K562 (cell line): Measurements from ENCODE around the gene PRKD2. TPM values are rescaled to one million over a fixed set of nuclear protein-coding genes. Genes with fewer than 3 reads are reported as not detected.

Source experiments
- ARNT ChIP-seq, 2 experiments: fragments of 450-650 bp; IDR thresholded peaks; 2 replicates each; pipeline ENCODE4 v1.6.1; 2016; ENCODE audit warnings: mild to moderate bottlenecking in 1 of 2
- ATF7 ChIP-seq: fragments of 450-650 bp; IDR thresholded peaks from 2 replicates; pipeline ENCODE4 v1.7.1; 2014; ENCODE audit warnings: mild to moderate bottlenecking, moderate library complexity
- CBX3 ChIP-seq, 2 experiments: IDR thresholded peaks; 1 replicate in 1 of 2; 2 replicates in 1 of 2; pipeline ENCODE4 v1.6.1; 2012; ENCODE audit warnings: inconsistent platforms in 2 of 2, low read length in 2 of 2, borderline replicate concordance in 1 of 2, control low read depth in 1 of 2
- CHD4 ChIP-seq: fragments of 200-600 bp; sonication (generic); IDR thresholded peaks from 3 replicates; pipeline ENCODE4 v1.6.1; 2012; ENCODE audit warnings: low read depth, mild to moderate bottlenecking, mixed read lengths, low read length, inconsistent platforms; ENCODE audit not compliant: insufficient read depth, insufficient replicate concordance, poor library complexity, severe bottlenecking
- CSDE1 ChIP-seq, 2 experiments: fragments of 450-650 bp; IDR thresholded peaks; 2 replicates each; pipeline ENCODE4 v1.6.1; 2016; ENCODE audit warnings: mild to moderate bottlenecking in 1 of 2
- MCM2 ChIP-seq: fragments of 450-650 bp; IDR thresholded peaks from 2 replicates; pipeline ENCODE4 v1.6.1; 2017; ENCODE audit warnings: low read depth, mild to moderate bottlenecking
- MXI1 ChIP-seq: IDR thresholded peaks from 2 replicates; pipeline ENCODE4 v1.6.1; 2011; ENCODE audit warnings: low read depth, mild to moderate bottlenecking, improper control_type of control experiment, low read length
- NCOR1 ChIP-seq: fragments of 450-650 bp; IDR thresholded peaks from 2 replicates; pipeline ENCODE4 v1.6.1; 2016; ENCODE audit warnings: mild to moderate bottlenecking, moderate library complexity
- NR4A1 ChIP-seq, 2 experiments: fragments of 250-450 bp in 1 of 2; fragments of 450-650 bp in 1 of 2; sonication (Bioruptor Pico) in 1 of 2; IDR thresholded peaks; 2 replicates each; pipeline versions ENCODE4 v1.4.0 to v1.6.1; 2016 to 2020; ENCODE audit warnings: mild to moderate bottlenecking in 2 of 2, missing compliant biosample characterization in 1 of 2, missing genetic modification characterization in 1 of 2, moderate library complexity in 1 of 2
- PHTF2 ChIP-seq: fragments of 250-450 bp; sonication (Bioruptor Pico); IDR thresholded peaks from 2 replicates; pipeline ENCODE4 v1.5.0; 2021; ENCODE audit warnings: mild to moderate bottlenecking
- POLR2A ChIP-seq: fragments of 450-650 bp; conservative IDR thresholded peaks from 2 replicates; pipeline ENCODE4 v1.6.1; 2016
- TAL1 ChIP-seq: fragments of 450-650 bp; IDR thresholded peaks from 2 replicates; pipeline ENCODE4 v1.6.1; 2016; ENCODE audit warnings: mild to moderate bottlenecking
- ZBTB7A ChIP-seq: IDR thresholded peaks from 2 replicates; pipeline ENCODE4 v1.6.1; 2011; ENCODE audit warnings: low read depth, mild to moderate bottlenecking, low read length, moderate library complexity, borderline replicate concordance; ENCODE audit not compliant: control insufficient read depth
- ZNF408 ChIP-seq: fragments of 250-450 bp; sonication (Bioruptor Pico); IDR thresholded peaks from 2 replicates; pipeline ENCODE4 v1.4.0; 2020; ENCODE audit warnings: low read depth, mild to moderate bottlenecking, moderate library complexity
- ZNF41 ChIP-seq: fragments of 250-450 bp; sonication (Bioruptor Pico); conservative IDR thresholded peaks from 2 replicates; pipeline ENCODE4 v1.4.0; 2020; ENCODE audit warnings: mild to moderate bottlenecking
- ZNF695 ChIP-seq: fragments of 450-650 bp; formaldehyde crosslinking; IDR thresholded peaks from 2 replicates; pipeline ENCODE4 v1.4.0; 2020; ENCODE audit warnings: mild to moderate bottlenecking, moderate library complexity
- polyA plus RNA-seq, 8 experiments: library from polyadenylated mRNA; depleted of rRNA in 4 of 8; stranded (reverse) in 5 of 8; unstranded in 3 of 8; fragments of >200 nt; fragmentation: Nextera tagmentation in 2 of 8; fragmentation: Illumina TruSeq in 1 of 8; extraction: Ambion mirVana in 2 of 8; extraction: Trizol in 1 of 8; gene quantifications; 2 replicates each; pipeline versions ENCODE4 v1.2.1 to v1.2.3, GENCODE V29; 2011 to 2014; ENCODE audit warnings: inconsistent platforms in 1 of 8, missing spikeins in 1 of 8
- total RNA-seq, 7 experiments: library from RNA; depleted of rRNA in 6 of 7; stranded (reverse); fragments of >200 nt in 6 of 7; fragmentation: Illumina TruSeq in 2 of 7; extraction: Trizol in 2 of 7; gene quantifications; 2 replicates each; pipeline versions ENCODE4 v1.2.1 to v1.2.3, GENCODE V29; 2011 to 2021; ENCODE audit warnings: low replicate concordance in 1 of 7
- TF ChIP-seq, protein P1 (sequence below): sonication (generic); formaldehyde crosslinking; IDR thresholded peaks from 2 replicates; pipeline ENCODE4 v1.8.0; 2022; ENCODE audit warnings: missing genetic modification reagents, mild to moderate bottlenecking, borderline replicate concordance
- TF ChIP-seq, protein P2 (sequence below): sonication (generic); formaldehyde crosslinking; IDR thresholded peaks from 2 replicates; pipeline ENCODE4 v1.8.1; 2023; ENCODE audit warnings: mild to moderate bottlenecking, missing genetic modification reagents
- TF ChIP-seq, protein P3 (sequence below): fragments of 450-650 bp; formaldehyde crosslinking; IDR thresholded peaks from 2 replicates; pipeline ENCODE4 v1.4.0; 2020; ENCODE audit warnings: mild to moderate bottlenecking, mixed read lengths

Gene PRKD2
- total and polyA plus RNA-seq, 9 of the 15 experiments (the other 6 are each of a cell fraction or from before 2014, with no cell fraction given), result 1.8 to 60.0 (median 15.0) TPM

DNA sequence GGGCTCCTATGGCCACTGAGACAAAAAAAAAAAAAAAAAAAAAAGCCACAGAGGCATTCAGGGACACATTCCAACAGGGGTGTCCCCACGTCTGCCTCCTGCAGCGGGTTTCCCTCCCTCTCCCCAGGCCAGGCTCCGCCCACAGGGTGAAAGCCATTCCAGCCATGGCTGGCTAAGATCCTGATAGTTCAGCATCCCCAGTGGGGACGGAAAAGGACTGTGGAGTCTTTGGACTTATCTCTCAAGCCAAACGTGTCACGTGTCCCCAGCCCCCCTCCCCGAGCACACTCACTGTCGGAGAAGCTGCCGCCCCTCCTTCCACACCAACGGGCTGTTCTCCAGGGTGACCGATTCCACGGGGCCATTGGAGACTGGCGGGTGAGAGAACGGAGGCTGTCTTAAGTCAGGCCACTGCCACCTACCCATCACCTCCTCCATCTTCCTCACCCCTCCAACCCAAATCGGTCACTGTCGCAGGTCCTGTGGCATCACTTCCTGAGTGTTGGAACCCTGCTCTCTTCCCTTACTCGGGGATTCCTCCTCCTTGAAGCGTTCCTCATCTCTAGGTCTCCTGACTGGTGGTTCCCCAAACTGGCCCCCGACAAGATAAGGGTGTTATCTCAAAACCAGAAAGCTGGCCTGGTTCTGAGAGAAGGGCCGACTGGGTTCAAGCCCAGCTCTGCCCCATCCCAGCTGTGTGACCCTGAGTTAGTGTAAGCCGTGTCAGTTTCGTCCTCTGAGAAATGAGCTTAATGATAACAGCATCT, 19.8 kb upstream of the PRKD2 start (continued):
- TF ChIP-seq, protein P1, sequence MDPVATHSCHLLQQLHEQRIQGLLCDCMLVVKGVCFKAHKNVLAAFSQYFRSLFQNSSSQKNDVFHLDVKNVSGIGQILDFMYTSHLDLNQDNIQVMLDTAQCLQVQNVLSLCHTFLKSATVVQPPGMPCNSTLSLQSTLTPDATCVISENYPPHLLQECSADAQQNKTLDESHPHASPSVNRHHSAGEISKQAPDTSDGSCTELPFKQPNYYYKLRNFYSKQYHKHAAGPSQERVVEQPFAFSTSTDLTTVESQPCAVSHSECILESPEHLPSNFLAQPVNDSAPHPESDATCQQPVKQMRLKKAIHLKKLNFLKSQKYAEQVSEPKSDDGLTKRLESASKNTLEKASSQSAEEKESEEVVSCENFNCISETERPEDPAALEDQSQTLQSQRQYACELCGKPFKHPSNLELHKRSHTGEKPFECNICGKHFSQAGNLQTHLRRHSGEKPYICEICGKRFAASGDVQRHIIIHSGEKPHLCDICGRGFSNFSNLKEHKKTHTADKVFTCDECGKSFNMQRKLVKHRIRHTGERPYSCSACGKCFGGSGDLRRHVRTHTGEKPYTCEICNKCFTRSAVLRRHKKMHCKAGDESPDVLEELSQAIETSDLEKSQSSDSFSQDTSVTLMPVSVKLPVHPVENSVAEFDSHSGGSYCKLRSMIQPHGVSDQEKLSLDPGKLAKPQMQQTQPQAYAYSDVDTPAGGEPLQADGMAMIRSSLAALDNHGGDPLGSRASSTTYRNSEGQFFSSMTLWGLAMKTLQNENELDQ (CRISPR knock-in tag), result no peak
- TF ChIP-seq ZNF408 (CRISPR knock-in tag) (no peak), CBX3 (IDR thresholded peaks at IDR 0.05; ENCODE audit: borderline replicate concordance in 1 of 2, low read length in 2 of 2) (0 out of 3 replicates have a peak, but pooled peaks of 1 of the 2 experiments have one; percentile 25), ZNF695 (CRISPR knock-in tag) (no peak), CHD4 (no peak), ATF7 (0 out of 2 replicates have a peak, but pooled peaks have one; percentile 31), ZBTB7A (peak; percentile 68; the same call in 1 of the 2 replicates), TAL1 (no peak), POLR2A (peak; percentile 24; the same call in 1 of the 2 replicates), ZNF41 (CRISPR knock-in tag) (no peak), NR4A1 (CRISPR knock-in tag; IDR thresholded peaks at IDR 0.05) (no peak), NR4A1 (tag; IDR thresholded peaks at IDR 0.05) (no peak), MXI1 (peak; percentile 42; the same call in 1 of the 2 replicates), MCM2 (no peak), CSDE1 (IDR thresholded peaks at IDR 0.05) (no peak), NCOR1 (peak; percentile 20; the same call in 1 of the 2 replicates), ARNT (IDR thresholded peaks at IDR 0.05) (no peak), PHTF2 (CRISPR knock-in tag) (no peak)
- TF ChIP-seq, protein P2, sequence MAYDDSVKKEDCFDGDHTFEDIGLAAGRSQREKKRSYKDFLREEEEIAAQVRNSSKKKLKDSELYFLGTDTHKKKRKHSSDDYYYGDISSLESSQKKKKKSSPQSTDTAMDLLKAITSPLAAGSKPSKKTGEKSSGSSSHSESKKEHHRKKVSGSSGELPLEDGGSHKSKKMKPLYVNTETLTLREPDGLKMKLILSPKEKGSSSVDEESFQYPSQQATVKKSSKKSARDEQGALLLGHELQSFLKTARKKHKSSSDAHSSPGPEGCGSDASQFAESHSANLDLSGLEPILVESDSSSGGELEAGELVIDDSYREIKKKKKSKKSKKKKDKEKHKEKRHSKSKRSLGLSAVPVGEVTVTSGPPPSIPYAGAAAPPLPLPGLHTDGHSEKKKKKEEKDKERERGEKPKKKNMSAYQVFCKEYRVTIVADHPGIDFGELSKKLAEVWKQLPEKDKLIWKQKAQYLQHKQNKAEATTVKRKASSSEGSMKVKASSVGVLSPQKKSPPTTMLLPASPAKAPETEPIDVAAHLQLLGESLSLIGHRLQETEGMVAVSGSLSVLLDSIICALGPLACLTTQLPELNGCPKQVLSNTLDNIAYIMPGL (CRISPR knock-in tag), result no peak
- TF ChIP-seq, protein P3, sequence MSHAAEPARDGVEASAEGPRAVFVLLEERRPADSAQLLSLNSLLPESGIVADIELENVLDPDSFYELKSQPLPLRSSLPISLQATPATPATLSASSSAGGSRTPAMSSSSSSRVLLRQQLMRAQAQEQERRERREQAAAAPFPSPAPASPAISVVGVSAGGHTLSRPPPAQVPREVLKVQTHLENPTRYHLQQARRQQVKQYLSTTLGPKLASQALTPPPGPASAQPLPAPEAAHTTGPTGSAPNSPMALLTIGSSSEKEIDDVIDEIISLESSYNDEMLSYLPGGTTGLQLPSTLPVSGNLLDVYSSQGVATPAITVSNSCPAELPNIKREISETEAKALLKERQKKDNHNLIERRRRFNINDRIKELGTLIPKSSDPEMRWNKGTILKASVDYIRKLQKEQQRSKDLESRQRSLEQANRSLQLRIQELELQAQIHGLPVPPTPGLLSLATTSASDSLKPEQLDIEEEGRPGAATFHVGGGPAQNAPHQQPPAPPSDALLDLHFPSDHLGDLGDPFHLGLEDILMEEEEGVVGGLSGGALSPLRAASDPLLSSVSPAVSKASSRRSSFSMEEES, result peak; percentile 92
